HepG2 (cell line): Measurements from ENCODE around the gene ARMH1. TPM values are rescaled to one million over a fixed set of nuclear protein-coding genes. Genes with fewer than 3 reads are reported as not detected.

Experiments
- ATAD3A ChIP-seq: sonication (generic); formaldehyde crosslinking; IDR thresholded peaks from 2 replicates; pipeline ENCODE4 v1.4.0; 2020; ENCODE audit warnings: missing genetic modification reagents
- FUBP1 ChIP-seq: sonication (generic); formaldehyde crosslinking; IDR thresholded peaks from 2 replicates; pipeline ENCODE4 v1.5.1; 2020; ENCODE audit warnings: missing genetic modification reagents, mild to moderate bottlenecking, borderline replicate concordance
- HOXA9 ChIP-seq: sonication (generic); formaldehyde crosslinking; IDR thresholded peaks from 2 replicates; pipeline ENCODE4 v1.8.1; 2022; ENCODE audit warnings: missing genetic modification reagents, mild to moderate bottlenecking, moderate library complexity, borderline replicate concordance
- MNT ChIP-seq: fragments of 450-650 bp; IDR thresholded peaks from 2 replicates; pipeline ENCODE4 v1.6.1; 2016
- NPAS2 ChIP-seq: sonication (generic); formaldehyde crosslinking; IDR thresholded peaks from 2 replicates; pipeline ENCODE4 v1.8.0; 2022; ENCODE audit warnings: mild to moderate bottlenecking, missing genetic modification reagents, borderline replicate concordance
- NR0B2 ChIP-seq: sonication (generic); formaldehyde crosslinking; IDR thresholded peaks from 2 replicates; pipeline ENCODE4 v1.4.0; 2020; ENCODE audit warnings: mild to moderate bottlenecking, missing genetic modification reagents
- RFX5 ChIP-seq: IDR thresholded peaks from 2 replicates; pipeline ENCODE4 v1.6.1; 2011; ENCODE audit warnings: low read depth, low read length, improper control_type of control experiment
- SOX5 ChIP-seq: IDR thresholded peaks from 2 replicates; pipeline ENCODE4 v1.6.1; 2016; ENCODE audit warnings: borderline replicate concordance
- SP140L ChIP-seq: sonication (generic); formaldehyde crosslinking; IDR thresholded peaks from 2 replicates; pipeline ENCODE4 v1.4.0; 2020; ENCODE audit warnings: missing genetic modification reagents, borderline replicate concordance
- TMF1 ChIP-seq: sonication (generic); formaldehyde crosslinking; IDR thresholded peaks from 2 replicates; pipeline ENCODE4 v1.8.1; 2022; ENCODE audit warnings: low read depth, missing genetic modification reagents
- TSC22D2 ChIP-seq: sonication (generic); formaldehyde crosslinking; IDR thresholded peaks from 2 replicates; pipeline ENCODE4 v1.5.1; 2020; ENCODE audit warnings: missing genetic modification reagents, mild to moderate bottlenecking, borderline replicate concordance
- ZGPAT ChIP-seq: IDR thresholded peaks from 2 replicates; pipeline ENCODE4 v1.6.1; 2016; ENCODE audit warnings: mild to moderate bottlenecking
- ZKSCAN1 ChIP-seq: fragments of 150-350 bp; IDR thresholded peaks from 2 replicates; pipeline ENCODE4 v1.6.1; 2014; ENCODE audit warnings: low read length
- ZNF484 ChIP-seq: sonication (generic); formaldehyde crosslinking; IDR thresholded peaks from 2 replicates; pipeline ENCODE4 v1.5.1; 2020; ENCODE audit warnings: mild to moderate bottlenecking, low read depth, missing genetic modification reagents, borderline replicate concordance
- ZNF777 ChIP-seq: sonication (generic); formaldehyde crosslinking; IDR thresholded peaks from 2 replicates; pipeline ENCODE4 v1.4.0; 2020; ENCODE audit warnings: missing genetic modification reagents
- polyA plus RNA-seq, 8 experiments: library from polyadenylated mRNA; depleted of rRNA in 3 of 8; stranded (reverse) in 7 of 8; unstranded in 1 of 8; fragments of >200 nt; fragmentation: Illumina TruSeq in 4 of 8; extraction: Trizol in 4 of 8; gene quantifications; 2 replicates each; pipeline versions ENCODE4 v1.2.1 to v1.2.3, GENCODE V29; 2011 to 2016; ENCODE audit warnings: low read depth in 4 of 8, missing spikeins in 1 of 8, mixed read lengths in 1 of 8; ENCODE audit not compliant: insufficient read depth in 1 of 8
- total RNA-seq, 5 experiments: library from RNA; depleted of rRNA; stranded (reverse); fragments of >200 nt; fragmentation: Illumina TruSeq; extraction: Trizol; gene quantifications; 2 replicates each; pipeline ENCODE4 v1.2.3, GENCODE V29; 2016; ENCODE audit warnings: low read depth in 1 of 5
- TF ChIP-seq, protein P1 (sequence below): sonication (generic); formaldehyde crosslinking; IDR thresholded peaks from 2 replicates; pipeline ENCODE4; 2020; ENCODE audit warnings: missing genetic modification reagents, mild to moderate bottlenecking, borderline replicate concordance

ARMH1 gene
- total and polyA plus RNA-seq, 2 of the 13 experiments (the other 11 are each of a cell fraction or from before 2014, with no cell fraction given): 0.69 TPM; not detected in 1

DNA sequence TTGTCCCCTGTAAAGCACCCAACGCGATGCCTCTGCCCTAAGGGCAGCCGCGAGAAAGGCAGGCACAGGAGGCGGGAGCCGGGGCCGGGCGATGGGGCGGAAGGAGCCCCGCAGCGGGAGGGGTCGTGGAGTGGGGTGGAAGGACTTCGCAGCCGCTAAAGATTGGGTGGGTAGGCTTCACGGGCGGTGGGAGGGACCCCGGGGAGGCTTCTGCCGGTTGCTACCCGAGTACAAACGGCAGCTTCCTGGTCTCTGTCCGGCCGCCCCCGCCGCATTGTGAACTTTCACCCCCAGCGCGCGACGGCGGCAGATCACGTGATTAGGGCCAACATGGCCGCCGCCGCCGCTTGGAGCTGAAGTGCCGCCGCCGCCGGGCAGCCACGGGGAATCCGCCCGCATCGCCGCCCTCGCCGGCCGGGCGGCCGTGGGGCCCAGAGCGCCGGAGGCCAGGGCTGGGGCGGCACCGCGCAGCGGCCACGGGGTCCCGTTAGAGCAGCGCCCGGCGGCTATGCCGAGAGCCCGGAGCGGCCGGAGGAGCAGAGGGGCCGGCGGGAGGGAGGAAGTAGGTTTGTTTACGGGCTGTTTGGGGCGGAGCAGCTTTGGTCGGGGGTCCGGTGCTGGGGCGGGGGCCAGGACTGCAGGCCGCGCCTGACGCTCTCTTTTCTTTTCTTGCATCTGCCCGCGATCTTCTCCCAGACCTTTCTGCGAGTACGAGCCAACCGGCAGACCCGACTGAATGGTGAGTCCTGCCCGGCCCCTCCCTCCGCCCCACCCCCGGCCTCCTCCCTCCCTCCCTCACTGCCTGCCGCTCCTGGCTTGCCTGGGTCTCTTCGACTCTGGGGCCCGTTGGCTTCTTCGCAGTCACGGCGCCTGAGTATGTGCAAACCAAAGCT is 42.6 kb upstream of the ARMH1 start (continued):
- no peak for TF ChIP-seq FUBP1 (CRISPR knock-in tag)
- TF ChIP-seq, protein P1, sequence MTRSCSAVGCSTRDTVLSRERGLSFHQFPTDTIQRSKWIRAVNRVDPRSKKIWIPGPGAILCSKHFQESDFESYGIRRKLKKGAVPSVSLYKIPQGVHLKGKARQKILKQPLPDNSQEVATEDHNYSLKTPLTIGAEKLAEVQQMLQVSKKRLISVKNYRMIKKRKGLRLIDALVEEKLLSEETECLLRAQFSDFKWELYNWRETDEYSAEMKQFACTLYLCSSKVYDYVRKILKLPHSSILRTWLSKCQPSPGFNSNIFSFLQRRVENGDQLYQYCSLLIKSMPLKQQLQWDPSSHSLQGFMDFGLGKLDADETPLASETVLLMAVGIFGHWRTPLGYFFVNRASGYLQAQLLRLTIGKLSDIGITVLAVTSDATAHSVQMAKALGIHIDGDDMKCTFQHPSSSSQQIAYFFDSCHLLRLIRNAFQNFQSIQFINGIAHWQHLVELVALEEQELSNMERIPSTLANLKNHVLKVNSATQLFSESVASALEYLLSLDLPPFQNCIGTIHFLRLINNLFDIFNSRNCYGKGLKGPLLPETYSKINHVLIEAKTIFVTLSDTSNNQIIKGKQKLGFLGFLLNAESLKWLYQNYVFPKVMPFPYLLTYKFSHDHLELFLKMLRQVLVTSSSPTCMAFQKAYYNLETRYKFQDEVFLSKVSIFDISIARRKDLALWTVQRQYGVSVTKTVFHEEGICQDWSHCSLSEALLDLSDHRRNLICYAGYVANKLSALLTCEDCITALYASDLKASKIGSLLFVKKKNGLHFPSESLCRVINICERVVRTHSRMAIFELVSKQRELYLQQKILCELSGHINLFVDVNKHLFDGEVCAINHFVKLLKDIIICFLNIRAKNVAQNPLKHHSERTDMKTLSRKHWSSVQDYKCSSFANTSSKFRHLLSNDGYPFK: 0 out of 2 replicates have a peak, but pooled peaks have one; percentile 38
- no peak for TF ChIP-seq ZKSCAN1
- no peak; the same call in 1 of the 2 replicates for TF ChIP-seq NR0B2 (CRISPR knock-in tag)
- no peak for TF ChIP-seq ZNF484 (CRISPR knock-in tag)
- TF ChIP-seq SP140L (CRISPR knock-in tag): no peak
- TF ChIP-seq NPAS2: no peak
- no peak for TF ChIP-seq HOXA9 (CRISPR knock-in tag)
- no peak for TF ChIP-seq TMF1
- no peak for TF ChIP-seq SOX5 (CRISPR knock-in tag)
- peak; percentile 45; the same call in 1 of the 2 replicates for TF ChIP-seq ZGPAT (CRISPR knock-in tag)
- no peak for TF ChIP-seq ZNF777
- TF ChIP-seq RFX5: no peak
- no peak for TF ChIP-seq ATAD3A (CRISPR knock-in tag)
- TF ChIP-seq TSC22D2 (CRISPR knock-in tag): no peak
- TF ChIP-seq MNT: no peak
